GM18867 (cell line): ENCODE data around the gene COPB2.
A peak's percentile ranks its signal among the peaks of the same experiment; 100 is the strongest.
"Not testable (repeated sequence)": the region's sequence is repeated elsewhere in the genome, so short reads cannot be mapped to it uniquely, and the experiment has no call there.

Experiments used
- ATAC-seq: cut with Tn5 transposase; IDR thresholded peaks from one replicate; pipeline ENCODE4 v1.9.1; 2021; ENCODE audit warnings: mild to moderate bottlenecking, moderate library complexity; ENCODE audit not compliant: unreplicated experiment

COPB2 gene

GRCh38 chr3:139380575-139380974 lies 8.9 kb downstream of the COPB2 start:
- ATAC-seq, result no peak

GRCh38 chr3:139378587-139379241 lies 10.7 kb downstream of the COPB2 start:
- no peak for ATAC-seq

GRCh38 chr3:139377378-139377777 lies 12.1 kb downstream of the COPB2 start:
- ATAC-seq, result no peak

GRCh38 chr3:139374099-139374498 lies 15.3 kb downstream of the COPB2 start:
- ATAC-seq, result no peak

- no peak for ATAC-seq
Observed at GRCh38 chr3:139364549-139364948, 24.9 kb downstream of the COPB2 start.

- no peak for ATAC-seq
Observed at GRCh38 chr3:139361276-139361675, 28.2 kb downstream of the COPB2 start.

- ATAC-seq, result no peak
Observed at GRCh38 chr3:139358841-139359562, 30.4 kb downstream of the COPB2 start.

- no peak for ATAC-seq
Observed at GRCh38 chr3:139357899-139358298, 31.5 kb downstream of the COPB2 start.

GRCh38 chr3:139355891-139356290 lies 33.6 kb downstream of the COPB2 start:
- no peak for ATAC-seq

GRCh38 chr3:139355476-139355875 lies 34.0 kb downstream of the COPB2 start:
- ATAC-seq, result no peak

GRCh38 chr3:139354661-139355060 lies 34.8 kb downstream of the COPB2 start:
- no peak for ATAC-seq

GRCh38 chr3:139353920-139354556 lies 35.4 kb downstream of the COPB2 start:
- ATAC-seq, result peak; percentile 51

GRCh38 chr3:139346771-139347170 lies 42.7 kb downstream of the COPB2 start:
- ATAC-seq, result no peak

- peak; percentile 99 for ATAC-seq
Observed at GRCh38 chr3:139343895-139344856, 45.3 kb downstream of the COPB2 start, which contains the start of gene MRPS22. MRPS22 (plus strand) TSS chr3:139344020; CDS start chr3:139344027, 7 bp downstream.

- no peak for ATAC-seq
Observed at GRCh38 chr3:139342054-139342453, 47.4 kb downstream of the COPB2 start.

GRCh38 chr3:139340784-139341183 lies 48.7 kb downstream of the COPB2 start:
- ATAC-seq, result no peak

- ATAC-seq, result no peak
Observed at GRCh38 chr3:139339219-139339906, 50.1 kb downstream of the COPB2 start.

GRCh38 chr3:139338405-139338804 lies 51.0 kb downstream of the COPB2 start:
- no peak for ATAC-seq

GRCh38 chr3:139334675-139335074 lies 54.8 kb downstream of the COPB2 start:
- ATAC-seq, result not testable (repeated sequence)

- ATAC-seq, result no peak
Observed at GRCh38 chr3:139332092-139332491, 57.4 kb downstream of the COPB2 start.
